ENCODE measurements around the gene PLCB1. TPM values are rescaled to one million over a fixed set of nuclear protein-coding genes. Genes with fewer than 3 reads are reported as not detected.
A peak's percentile ranks its signal among the peaks of the same experiment; 100 is the strongest.
"Not testable (repeated sequence)": the region's sequence is repeated elsewhere in the genome, so short reads cannot be mapped to it uniquely, and the experiment has no call there.

Gene PLCB1
- polyA plus RNA-seq, 1 experiment, result 16.4 TPM

DNA sequence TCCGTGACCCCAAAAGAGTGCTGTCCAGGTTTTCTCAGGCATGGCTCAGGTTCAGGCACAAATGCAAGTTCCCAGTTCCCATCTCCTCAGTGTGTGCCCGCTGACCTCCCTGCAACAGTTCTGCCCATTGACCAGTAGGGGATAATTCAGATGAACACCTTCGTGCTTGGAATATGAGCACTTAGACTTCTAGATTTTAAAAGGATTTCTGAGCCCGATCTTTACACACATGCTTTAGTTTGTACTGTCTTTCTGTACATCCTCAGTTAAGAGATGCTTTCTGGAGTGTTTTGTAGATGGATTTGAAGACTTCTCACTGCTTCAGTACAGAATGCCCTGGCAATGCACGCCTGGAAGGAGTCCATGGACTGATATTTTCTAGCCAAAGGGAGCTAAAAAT, 697.2 kb downstream of the PLCB1 start:
- no peak for DNase-seq (ENCODE audit: low read depth, low spot score)
- POLR2A ChIA-PET, result no interaction called here
- CTCF ChIA-PET, result interaction anchor here (0.5 to 1.2 kb wide), 3 partner anchors 17 to 780 kb away, joined by 3 to 8 read pairs (median 4); no protein-coding TSS in a partner anchor
- no peaks in the 10 kb centered on the region for H3K27me3 ChIP-seq (ENCODE audit: control insufficient read depth, insufficient read depth, low read length)
- H3K4me3 ChIP-seq (ENCODE audit: low read depth, low read length), result no peak overlapping the region
- TF ChIP-seq CTCF (IDR thresholded peaks at IDR 0.05; ENCODE audit: low read depth, low read length), result peak; percentile 31; the same call in 1 of the 2 replicates
- no peak overlapping the region for H3K27ac ChIP-seq (ENCODE audit: low read depth, low read length)
- no peaks in the 10 kb centered on the region for H3K9me3 ChIP-seq (ENCODE audit: control insufficient read depth, insufficient read depth, low read length)

DNA sequence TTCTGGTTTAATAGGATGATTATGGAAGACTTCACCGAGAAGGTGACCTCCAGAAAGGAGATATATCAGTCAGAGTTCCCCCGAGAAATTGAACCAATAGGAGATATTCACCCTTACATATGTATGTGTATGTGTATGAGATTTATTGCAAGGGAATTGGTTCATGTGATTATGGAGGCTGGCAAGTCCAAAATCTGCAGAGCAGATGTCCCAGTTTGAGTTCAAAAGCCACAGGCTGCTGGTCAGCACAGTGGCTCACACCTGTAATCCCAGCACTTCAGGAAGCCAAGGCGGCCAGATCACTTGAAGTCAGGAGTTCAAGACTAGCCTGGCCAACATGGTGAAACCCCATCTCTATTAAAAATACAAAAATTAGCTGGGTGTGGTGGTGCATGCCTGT, 702.2 kb downstream of the PLCB1 start:
- POLR2A ChIA-PET; H3K9me3 ChIP-seq (ENCODE audit: control insufficient read depth, insufficient read depth, low read length); DNase-seq (ENCODE audit: low read depth, low spot score); H3K27me3 ChIP-seq (ENCODE audit: control insufficient read depth, insufficient read depth, low read length); H3K27ac ChIP-seq (ENCODE audit: low read depth, low read length); H3K4me3 ChIP-seq (ENCODE audit: low read depth, low read length): not testable (repeated sequence)
- CTCF ChIA-PET, result interaction anchor here (1.2 kb wide), 1 partner anchor 19 kb away, joined by 3 read pairs; no protein-coding TSS in a partner anchor

GRCh38 chr20:8834851-8835250, 702.8 kb downstream of the PLCB1 start:
- H3K4me3 ChIP-seq (ENCODE audit: low read depth, low read length), result no peak overlapping the region
- DNase-seq (ENCODE audit: low read depth, low spot score), result no peak
- H3K27ac ChIP-seq (ENCODE audit: low read depth, low read length), result no peak overlapping the region
- H3K27me3 ChIP-seq (ENCODE audit: control insufficient read depth, insufficient read depth, low read length), result no peaks in the 10 kb centered on the region
- no peak for TF ChIP-seq CTCF (IDR thresholded peaks at IDR 0.05; ENCODE audit: low read depth, low read length)
- no peaks in the 10 kb centered on the region for H3K9me3 ChIP-seq (ENCODE audit: control insufficient read depth, insufficient read depth, low read length)
- CTCF ChIA-PET, result interaction anchor here (1.0 to 1.2 kb wide), 2 partner anchors 19 to 45 kb away, joined by 3 read pairs; no protein-coding TSS in a partner anchor
- POLR2A ChIA-PET, result no interaction called here

- CTCF ChIA-PET, result interaction anchor here (2.4 kb wide), 1 partner anchor 16 kb away, joined by 13 read pairs; no protein-coding TSS in a partner anchor
- DNase-seq (ENCODE audit: low read depth, low spot score), result peak; percentile 60
- H3K27ac ChIP-seq (ENCODE audit: low read depth, low read length), result peak overlapping the region; percentile 75
- no peak overlapping the region for H3K4me3 ChIP-seq (ENCODE audit: low read depth, low read length)
- TF ChIP-seq CTCF (IDR thresholded peaks at IDR 0.05; ENCODE audit: low read depth, low read length), result no peak
- H3K9me3 ChIP-seq (ENCODE audit: control insufficient read depth, insufficient read depth, low read length), result no peaks in the 10 kb centered on the region
- POLR2A ChIA-PET, result no interaction called here
- H3K27me3 ChIP-seq (ENCODE audit: control insufficient read depth, insufficient read depth, low read length), result no peaks in the 10 kb centered on the region
Measured at GRCh38 chr20:8837396-8837795, 705.3 kb downstream of the PLCB1 start.

DNA sequence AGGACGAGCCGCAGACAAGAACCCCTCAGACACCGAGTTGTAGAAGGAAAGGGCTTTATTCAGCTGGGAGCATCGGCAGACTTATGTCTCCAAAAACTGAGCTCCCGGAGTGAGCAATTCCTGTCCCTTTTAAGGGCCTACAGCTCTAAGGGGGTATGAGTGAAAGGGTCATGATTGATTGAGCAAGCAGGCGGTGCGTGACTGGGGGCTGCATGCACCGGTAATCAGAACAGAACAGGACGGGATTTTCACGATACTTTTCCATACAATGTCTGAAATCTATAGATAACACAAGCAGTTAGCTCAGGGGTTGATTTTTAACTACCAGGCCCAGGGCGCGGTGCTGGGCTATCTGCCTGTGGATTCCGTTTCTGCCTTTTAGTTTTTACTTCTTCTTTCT, 710.5 kb downstream of the PLCB1 start:
- no peak for TF ChIP-seq CTCF (IDR thresholded peaks at IDR 0.05; ENCODE audit: low read depth, low read length)
- H3K9me3 ChIP-seq (ENCODE audit: control insufficient read depth, insufficient read depth, low read length), result no peaks in the 10 kb centered on the region
- ChIA-PET POLR2A (no interaction called here), CTCF (interaction anchor here (1.6 to 5.0 kb wide), 2 partner anchors 11 to 30 kb away, joined by 3 to 37 read pairs; no protein-coding TSS in a partner anchor)
- DNase-seq (ENCODE audit: low read depth, low spot score), result no peak
- no peak overlapping the region for H3K4me3 ChIP-seq (ENCODE audit: low read depth, low read length)
- H3K27me3 ChIP-seq (ENCODE audit: control insufficient read depth, insufficient read depth, low read length), result no peaks in the 10 kb centered on the region
- no peak overlapping the region for H3K27ac ChIP-seq (ENCODE audit: low read depth, low read length)

All from AG04450 (cell line).